ENCODE results near the gene SLU7. TPM values are rescaled to one million over a fixed set of nuclear protein-coding genes. Genes with fewer than 3 reads are reported as not detected.

The SLU7 gene
- total RNA-seq, 4 donors from 2014 or later: 70.1 to 122 (median 96.3) TPM

DNA sequence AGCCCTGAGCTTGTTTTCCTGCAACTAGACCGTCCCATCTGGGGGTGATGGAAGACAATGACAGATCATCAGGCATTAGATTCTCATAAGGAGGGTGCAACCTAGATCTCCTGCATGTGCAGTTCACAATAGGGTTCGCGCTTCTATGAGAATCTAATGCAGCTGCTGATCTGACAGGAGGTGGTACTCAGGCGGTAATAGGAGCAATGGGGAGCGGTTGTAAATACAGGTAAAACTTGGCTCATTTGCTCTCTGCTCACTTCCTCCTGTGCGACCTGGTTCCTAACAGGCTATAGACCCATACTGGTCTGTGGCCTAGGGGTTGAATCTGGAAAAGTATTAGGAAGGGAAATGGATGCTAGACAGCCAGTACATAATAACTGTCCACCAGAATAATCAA lies 42.5 kb upstream of the SLU7 start:
- intact Hi-C loops (cut with DNase I): no loop called here
- H3K4me1 ChIP-seq: peaks cover 4 to 9% of the 10 kb centered on the region in 2 donors
- no peaks in the 10 kb centered on the region for H3K27me3 ChIP-seq
- H3K36me3 ChIP-seq: no peaks in the 10 kb centered on the region
- H3K27ac ChIP-seq: no peak overlapping the region
- no peak for DNase-seq
- TF ChIP-seq, protein P1, sequence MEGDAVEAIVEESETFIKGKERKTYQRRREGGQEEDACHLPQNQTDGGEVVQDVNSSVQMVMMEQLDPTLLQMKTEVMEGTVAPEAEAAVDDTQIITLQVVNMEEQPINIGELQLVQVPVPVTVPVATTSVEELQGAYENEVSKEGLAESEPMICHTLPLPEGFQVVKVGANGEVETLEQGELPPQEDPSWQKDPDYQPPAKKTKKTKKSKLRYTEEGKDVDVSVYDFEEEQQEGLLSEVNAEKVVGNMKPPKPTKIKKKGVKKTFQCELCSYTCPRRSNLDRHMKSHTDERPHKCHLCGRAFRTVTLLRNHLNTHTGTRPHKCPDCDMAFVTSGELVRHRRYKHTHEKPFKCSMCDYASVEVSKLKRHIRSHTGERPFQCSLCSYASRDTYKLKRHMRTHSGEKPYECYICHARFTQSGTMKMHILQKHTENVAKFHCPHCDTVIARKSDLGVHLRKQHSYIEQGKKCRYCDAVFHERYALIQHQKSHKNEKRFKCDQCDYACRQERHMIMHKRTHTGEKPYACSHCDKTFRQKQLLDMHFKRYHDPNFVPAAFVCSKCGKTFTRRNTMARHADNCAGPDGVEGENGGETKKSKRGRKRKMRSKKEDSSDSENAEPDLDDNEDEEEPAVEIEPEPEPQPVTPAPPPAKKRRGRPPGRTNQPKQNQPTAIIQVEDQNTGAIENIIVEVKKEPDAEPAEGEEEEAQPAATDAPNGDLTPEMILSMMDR (IDR thresholded peaks at IDR 0.05): no peak
- no peak for TF ChIP-seq POLR2A (IDR thresholded peaks at IDR 0.05)
- no peaks in the 10 kb centered on the region for H3K9me3 ChIP-seq
- H3K4me3 ChIP-seq (replicated peaks in 1 of 3): no peak overlapping the region
- 80 to 89% methylated on average over 6 of the region's 6 CpGs for WGBS, 2 donors

DNA sequence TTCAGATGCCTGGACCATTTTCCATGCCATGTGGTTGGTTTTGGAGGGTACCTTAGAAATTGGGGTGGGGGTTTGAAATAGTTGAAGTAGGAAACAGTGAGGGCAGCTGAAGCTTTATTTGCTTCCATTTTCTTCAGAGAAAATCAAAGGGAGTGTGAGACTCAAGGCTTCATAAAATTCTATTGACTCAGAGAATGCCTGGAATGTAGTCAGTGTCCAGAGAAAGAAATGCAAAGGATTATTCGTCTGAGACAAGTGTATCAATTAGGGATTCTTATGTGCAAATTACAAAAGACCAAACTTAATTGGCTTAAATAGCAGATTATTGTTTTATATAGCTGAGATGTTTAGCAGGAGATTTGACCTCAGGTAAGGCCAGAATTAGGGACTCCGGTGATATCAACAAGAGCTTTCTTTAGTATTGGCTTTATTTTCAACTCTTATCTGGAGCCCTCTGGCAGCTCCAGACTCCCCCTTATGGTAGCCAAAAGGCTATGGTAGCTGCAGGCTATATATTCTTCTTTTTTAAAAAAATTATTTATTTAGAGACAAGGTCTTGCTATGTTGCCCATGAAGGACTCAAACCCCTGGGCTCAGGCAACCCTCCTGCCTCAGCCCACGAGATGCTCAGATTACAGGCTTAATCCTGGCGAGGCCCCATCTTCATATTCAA lies 41.6 kb upstream of the SLU7 start:
- intact Hi-C loops (cut with DNase I): no loop called here
- H3K27ac ChIP-seq: no peak overlapping the region
- H3K27me3 ChIP-seq: no peaks in the 10 kb centered on the region
- TF ChIP-seq POLR2A (IDR thresholded peaks at IDR 0.05): no peak
- TF ChIP-seq, protein P1 (IDR thresholded peaks at IDR 0.05): no peak
- H3K4me3 ChIP-seq (replicated peaks in 1 of 3): no peak overlapping the region
- no peaks in the 10 kb centered on the region for H3K36me3 ChIP-seq
- peaks cover 5 to 9% of the 10 kb centered on the region in 2 donors for H3K4me1 ChIP-seq
- no peak for DNase-seq
- WGBS, 2 donors: 82 to 85% methylated on average over 4 of the region's 4 CpGs
- H3K9me3 ChIP-seq: no peaks in the 10 kb centered on the region

DNA sequence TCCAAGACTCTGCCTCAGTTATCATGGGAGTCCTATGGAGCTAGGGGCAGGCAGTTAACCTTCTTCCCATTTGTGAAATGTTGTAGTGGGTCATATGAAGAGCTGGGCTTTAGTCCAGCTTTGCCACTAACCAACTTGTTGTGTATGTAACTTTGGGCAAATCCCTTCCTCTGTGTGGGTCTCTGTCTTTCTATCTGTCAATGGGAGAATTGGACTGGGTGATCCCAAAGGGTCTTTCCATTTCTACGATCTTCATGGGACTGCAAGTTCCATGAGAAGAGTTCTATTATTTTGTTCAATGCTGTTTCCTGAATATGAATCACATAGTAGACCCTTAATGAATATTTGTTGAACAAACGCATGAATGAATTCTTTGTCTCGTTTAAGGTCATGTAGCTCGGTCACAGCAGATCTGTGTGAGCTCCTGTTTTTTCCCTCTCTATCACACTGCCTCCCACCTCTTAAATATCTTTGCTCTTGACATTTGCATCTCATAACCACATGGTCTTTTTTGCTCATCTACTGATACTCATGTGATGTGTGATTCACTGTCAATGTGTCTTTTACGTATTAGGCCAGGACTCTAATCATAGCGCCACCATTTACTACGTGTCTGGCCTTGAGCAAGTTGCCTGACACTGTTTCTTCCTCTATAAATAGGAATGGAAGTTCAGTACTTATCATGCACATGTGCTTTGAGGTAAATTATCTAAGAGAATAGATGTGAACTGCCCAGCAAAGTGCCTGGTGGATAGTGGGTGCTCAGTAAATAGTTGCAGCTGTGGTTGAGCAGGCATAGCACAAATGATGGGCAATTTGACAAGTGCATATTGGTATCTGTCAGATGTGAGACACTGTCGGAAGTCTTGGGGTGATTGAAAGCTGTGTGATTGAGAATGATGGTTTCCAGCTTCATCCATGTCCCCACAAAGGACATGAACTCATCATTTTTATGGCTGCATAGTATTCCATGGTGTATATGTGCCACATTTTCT lies 40.2 kb upstream of the SLU7 start:
- H3K27me3 ChIP-seq: no peaks in the 10 kb centered on the region
- no peak for TF ChIP-seq POLR2A (IDR thresholded peaks at IDR 0.05)
- TF ChIP-seq, protein P1 (IDR thresholded peaks at IDR 0.05): no peak
- H3K9me3 ChIP-seq: no peaks in the 10 kb centered on the region
- 91 to 95% methylated on average over 8 of the region's 8 CpGs for WGBS, 2 donors
- H3K27ac ChIP-seq: no peak overlapping the region
- H3K36me3 ChIP-seq: no peaks in the 10 kb centered on the region
- no peak for DNase-seq
- H3K4me1 ChIP-seq: peaks cover 5 to 9% of the 10 kb centered on the region in 2 donors
- H3K4me3 ChIP-seq (replicated peaks in 1 of 3): no peak overlapping the region
- intact Hi-C loops (cut with DNase I): no loop called here

- DNase-seq: no peak
- 94 to 95% methylated on average over 5 of the region's 5 CpGs for WGBS, 2 donors
Measured at GRCh38 chr5:160457252-160457651, 38.4 kb upstream of the SLU7 start.

More at GRCh38 chr5:160457252-160457651, 38.4 kb upstream of the SLU7 start:
- peaks cover 23 to 24% of the 10 kb centered on the region in 2 donors for H3K4me1 ChIP-seq
- no peak overlapping the region for H3K27ac ChIP-seq
- H3K4me3 ChIP-seq (replicated peaks in 1 of 3): no peak overlapping the region
- no peaks in the 10 kb centered on the region for H3K9me3 ChIP-seq
- TF ChIP-seq, protein P1 (IDR thresholded peaks at IDR 0.05): no peak
- TF ChIP-seq POLR2A (IDR thresholded peaks at IDR 0.05): no peak
- H3K27me3 ChIP-seq: no peaks in the 10 kb centered on the region
- intact Hi-C loops (cut with DNase I): no loop called here
- no peaks in the 10 kb centered on the region for H3K36me3 ChIP-seq
